GM18520 (cell line): ENCODE measurements around the gene EPN2.

Experiments
- ATAC-seq: cut with Tn5 transposase; IDR thresholded peaks from one replicate; pipeline ENCODE4 v1.9.1; 2021; ENCODE audit not compliant: unreplicated experiment

The EPN2 gene

GRCh38 chr17:19307521-19307920 is 70.4 kb downstream of the EPN2 start:
- no peak for ATAC-seq

- no peak for ATAC-seq
These were observed 71.2 kb downstream of the EPN2 start for GRCh38 chr17:19308398-19308797.

- ATAC-seq: no peak
These were observed 72.5 kb downstream of the EPN2 start for GRCh38 chr17:19309701-19310100.

- ATAC-seq: no peak
These were observed 73.0 kb downstream of the EPN2 start for GRCh38 chr17:19310151-19310550.

GRCh38 chr17:19311016-19311415 is 73.8 kb downstream of the EPN2 start:
- ATAC-seq: no peak

- ATAC-seq: no peak
These were observed 74.5 kb downstream of the EPN2 start for GRCh38 chr17:19311421-19312215.

- no peak for ATAC-seq
These were observed 75.2 kb downstream of the EPN2 start for GRCh38 chr17:19312406-19312805.

- no peak for ATAC-seq
These were observed 76.0 kb downstream of the EPN2 start for GRCh38 chr17:19313066-19313745.

- ATAC-seq: no peak
These were observed 76.8 kb downstream of the EPN2 start for GRCh38 chr17:19313746-19314651.

GRCh38 chr17:19315104-19315503 is 77.9 kb downstream of the EPN2 start:
- ATAC-seq: no peak

GRCh38 chr17:19316761-19317358 is 79.7 kb downstream of the EPN2 start:
- ATAC-seq: no peak

GRCh38 chr17:19317359-19318095 is 80.4 kb downstream of the EPN2 start:
- no peak for ATAC-seq

GRCh38 chr17:19318611-19319010 is 81.4 kb downstream of the EPN2 start:
- no peak for ATAC-seq

GRCh38 chr17:19319771-19320505 is 82.8 kb downstream of the EPN2 start:
- ATAC-seq: no peak

GRCh38 chr17:19320876-19321275 is 83.7 kb downstream of the EPN2 start:
- ATAC-seq: no peak

GRCh38 chr17:19321481-19322128 is 84.4 kb downstream of the EPN2 start:
- no peak for ATAC-seq

GRCh38 chr17:19322129-19322505 is 85.0 kb downstream of the EPN2 start:
- no peak for ATAC-seq

- no peak for ATAC-seq
These were observed 85.7 kb downstream of the EPN2 start for GRCh38 chr17:19322861-19323260.

- ATAC-seq: no peak
These were observed 88.4 kb downstream of the EPN2 start for GRCh38 chr17:19325542-19325941.
